ENCODE measurements around the gene ZNF189. TPM values are rescaled to one million over a fixed set of nuclear protein-coding genes. Genes with fewer than 3 reads are reported as not detected.

ZNF189 gene
- polyA plus RNA-seq: 10 to 100 TPM in 3 of 4 donors, 1 to 10 TPM in 1; 7.3 to 77.8 (median 12.9) TPM
- long read RNA-seq, donor 1, transcript ZNF189-202 (3 exons, 3,021 nt): minor isoform, 5 of 35 reads
- long read RNA-seq, donor 1, transcript ZNF189-201 (4 exons, 3,115 nt): minor isoform, 6 of 35 reads
- long read RNA-seq, donor 1, transcript ZNF189-203 (3 exons, 3,134 nt): major isoform, 10 of 35 reads
- long read RNA-seq, donor 1, partial matches to known transcripts: 14 of 35 reads
- long read RNA-seq, donor 1, other reads (novel, unspliced or antisense): 0 of 35 reads
- long read RNA-seq, donor 2, partial matches to known transcripts: 5 of 9 reads
- long read RNA-seq, donor 2, other reads (novel, unspliced or antisense): 0 of 9 reads
- long read RNA-seq, donor 3, transcript ZNF189-203 (3 exons, 3,134 nt): major isoform, 5 of 8 reads
- long read RNA-seq, donor 3, partial matches to known transcripts: 0 of 8 reads
- long read RNA-seq, donor 3, other reads (novel, unspliced or antisense): 0 of 8 reads
- long read RNA-seq, donor 4, partial matches to known transcripts: 0 of 1 reads
- long read RNA-seq, donor 4, other reads (novel, unspliced or antisense): 0 of 1 reads
- long read RNA-seq, donor 5, partial matches to known transcripts: 0 of 3 reads
- long read RNA-seq, donor 5, other reads (novel, unspliced or antisense): 0 of 3 reads
- long read RNA-seq, donor 6, transcript ZNF189-201 (4 exons, 3,115 nt): major isoform, 7 of 16 reads
- long read RNA-seq, donor 6, transcript ZNF189-203 (3 exons, 3,134 nt): major isoform, 7 of 16 reads
- long read RNA-seq, donor 6, partial matches to known transcripts: 0 of 16 reads
- long read RNA-seq, donor 6, other reads (novel, unspliced or antisense): 0 of 16 reads
- long read RNA-seq, donor 7, transcript ZNF189-203 (3 exons, 3,134 nt): major isoform, 5 of 8 reads
- long read RNA-seq, donor 7, partial matches to known transcripts: 0 of 8 reads
- long read RNA-seq, donor 7, other reads (novel, unspliced or antisense): 0 of 8 reads
- long read RNA-seq, donor 8: 0 reads
- long read RNA-seq, donor 9, partial matches to known transcripts: 0 of 4 reads
- long read RNA-seq, donor 9, other reads (novel, unspliced or antisense): 0 of 4 reads
- long read RNA-seq, donor 10, transcript ZNF189-203 (3 exons, 3,134 nt): major isoform, 7 of 13 reads
- long read RNA-seq, donor 10, partial matches to known transcripts: 0 of 13 reads
- long read RNA-seq, donor 10, other reads (novel, unspliced or antisense): 0 of 13 reads

DNA sequence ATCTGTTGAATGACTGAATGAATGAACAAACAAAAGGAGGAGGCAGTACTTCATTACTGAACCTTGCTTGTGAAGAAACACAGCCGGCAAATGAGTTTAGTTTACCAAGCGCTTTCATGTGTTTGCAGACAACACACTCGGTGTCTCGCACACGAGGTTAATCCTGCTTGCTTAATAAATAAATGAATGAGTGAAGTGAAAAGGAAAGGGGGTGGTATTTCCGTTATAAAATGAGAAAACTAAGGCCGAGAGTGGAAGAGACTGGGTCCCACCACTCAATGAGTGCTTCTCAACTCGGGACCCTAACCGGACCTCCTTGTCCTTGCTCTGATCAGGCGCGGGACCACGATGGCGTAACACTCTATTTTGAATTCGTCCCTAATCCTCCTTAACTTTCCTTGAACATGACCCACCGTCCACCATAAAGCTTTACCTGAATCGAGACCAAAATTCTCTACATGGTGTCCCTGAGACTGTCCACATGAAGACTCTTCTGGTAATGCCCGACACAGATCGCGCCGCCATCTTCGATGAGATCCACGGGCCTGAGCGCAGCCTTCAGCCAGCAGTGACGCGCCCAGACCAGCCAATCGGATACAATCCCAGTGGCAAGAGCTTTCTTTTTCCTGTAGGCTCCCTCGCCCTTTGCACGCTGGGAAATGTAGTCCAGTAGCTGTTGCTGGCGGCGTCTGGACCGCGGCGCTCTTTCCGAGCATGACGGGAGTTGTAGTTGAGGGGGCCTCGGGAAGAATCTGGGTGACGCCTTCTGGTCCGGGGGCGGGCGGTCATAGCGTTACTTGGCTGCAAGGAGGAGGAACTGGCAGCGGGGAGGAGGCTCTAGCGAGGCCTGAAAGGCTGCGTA, at the start of gene ZNF189, which contains the start of gene MRPL50:
Gene ZNF189, plus strand, starts transcription at position 784 of the 862 bp plus-strand sequence. CDS start 306 bp downstream, outside the sequence.
Gene MRPL50, minus strand, starts transcription at position 551 of the 862 bp plus-strand sequence. Its CDS starts 26 bp downstream, at position 525.
- WGBS, 3 donors: 0 to 1% (median 0%) methylated on average over 44 of the region's 44 CpGs
- Histone ChIP-seq H3K4me3 (ENCODE audit: low read depth in 1 of 3, low read length in 3 of 3) (peak within 1 kb of the TSS; percentile 72 to 99 (median 90)), H3K9me3 (ENCODE audit: control insufficient read depth in 2 of 2, insufficient read depth in 1 of 2, low read depth in 1 of 2, low read length in 1 of 2) (peaks cover 0 to 25% of the 10 kb centered on the region in 2 donors), H3K27me3 (ENCODE audit: control insufficient read depth in 3 of 3, insufficient read depth in 3 of 3, low read length in 3 of 3) (no peaks in the 10 kb centered on the region), H3K4me1 (ENCODE audit: control insufficient read depth in 3 of 3, insufficient read depth in 2 of 3, low read depth in 1 of 3, low read length in 2 of 3) (peaks cover 5 to 10% (median 9%) of the 10 kb centered on the region in 3 donors), H3K27ac (ENCODE audit: low read depth in 1 of 3, low read length in 2 of 3) (peak within 1 kb of the TSS; percentile 54 to 87 (median 81)), H3K36me3 (ENCODE audit: control insufficient read depth in 3 of 3, insufficient read depth in 2 of 3, low read depth in 1 of 3, low read length in 3 of 3) (peaks cover 0 to 11% (median 9%) of the 10 kb centered on the region in 3 donors)
- FAIRE-seq (peak; percentile 39), DNase-seq (peak; percentile 100)

GRCh38 chr9:101350285-101350684, 48.4 kb upstream of the ZNF189 start:
- Histone ChIP-seq H3K9me3 (ENCODE audit: control insufficient read depth in 2 of 2, insufficient read depth in 1 of 2, low read depth in 1 of 2, low read length in 1 of 2) (no peaks in the 10 kb centered on the region), H3K4me3 (ENCODE audit: low read depth in 1 of 3, low read length in 3 of 3) (no peak overlapping the region), H3K36me3 (ENCODE audit: control insufficient read depth in 3 of 3, insufficient read depth in 2 of 3, low read depth in 1 of 3, low read length in 3 of 3) (no peaks in the 10 kb centered on the region), H3K4me1 (ENCODE audit: control insufficient read depth in 3 of 3, insufficient read depth in 2 of 3, low read depth in 1 of 3, low read length in 2 of 3) (peaks cover 7 to 23% (median 8%) of the 10 kb centered on the region in 3 donors), H3K27ac (ENCODE audit: low read depth in 1 of 3, low read length in 2 of 3) (no peak overlapping the region), H3K27me3 (ENCODE audit: control insufficient read depth in 3 of 3, insufficient read depth in 3 of 3, low read length in 3 of 3) (peaks cover 0 to 4% (median 0%) of the 10 kb centered on the region in 3 donors)
- no peak for FAIRE-seq
- WGBS, 3 donors: 26 to 65% (median 43%) methylated on average over 1 of the region's 1 CpG
- no peak for DNase-seq

DNA sequence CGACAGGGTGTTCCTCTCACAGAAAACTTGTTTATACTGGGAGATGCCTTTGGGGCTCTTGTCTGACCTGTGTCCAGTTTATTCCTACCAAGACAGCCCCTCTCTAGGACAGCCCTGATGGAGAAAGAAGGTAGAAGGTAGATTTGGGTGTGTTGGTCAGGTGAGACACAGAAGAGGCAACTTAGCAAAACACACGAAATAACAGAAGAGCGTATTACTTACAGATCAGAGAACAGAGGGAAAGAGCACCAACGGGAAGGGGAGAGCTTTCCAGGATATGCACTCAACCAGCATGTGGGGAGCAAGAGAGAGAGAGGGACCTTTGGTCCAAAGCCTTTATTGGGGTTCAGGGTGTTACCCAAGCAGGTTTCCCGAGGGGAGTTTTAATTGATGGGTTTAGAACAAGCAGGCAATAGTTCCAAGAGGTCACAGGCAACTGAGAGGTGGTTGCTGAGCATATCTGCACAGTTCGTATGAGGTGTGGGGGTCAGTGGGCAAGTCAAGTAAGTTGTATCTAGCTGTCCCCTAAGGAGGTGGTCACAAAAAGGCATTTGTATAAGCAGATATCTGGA, 45.7 kb upstream of the ZNF189 start:
- Histone ChIP-seq H3K4me1 (ENCODE audit: control insufficient read depth in 3 of 3, insufficient read depth in 2 of 3, low read depth in 1 of 3, low read length in 2 of 3) (peaks cover 7 to 30% (median 8%) of the 10 kb centered on the region in 3 donors), H3K9me3 (ENCODE audit: control insufficient read depth in 2 of 2, insufficient read depth in 1 of 2, low read depth in 1 of 2, low read length in 1 of 2) (peaks cover 0 to 4% of the 10 kb centered on the region in 2 donors), H3K36me3 (ENCODE audit: control insufficient read depth in 3 of 3, insufficient read depth in 2 of 3, low read depth in 1 of 3, low read length in 3 of 3) (no peaks in the 10 kb centered on the region), H3K4me3 (ENCODE audit: low read depth in 1 of 3, low read length in 3 of 3) (no peak overlapping the region), H3K27ac (ENCODE audit: low read depth in 1 of 3, low read length in 2 of 3) (peak overlapping the region in 1 of 3 donors; percentile 13), H3K27me3 (ENCODE audit: control insufficient read depth in 3 of 3, insufficient read depth in 3 of 3, low read length in 3 of 3) (peaks cover 0 to 4% (median 0%) of the 10 kb centered on the region in 3 donors)
- WGBS, 3 donors: 22 to 64% (median 39%) methylated on average over 6 of the region's 6 CpGs
- FAIRE-seq: no peak
- peak; percentile 32 to 67 for DNase-seq

DNA sequence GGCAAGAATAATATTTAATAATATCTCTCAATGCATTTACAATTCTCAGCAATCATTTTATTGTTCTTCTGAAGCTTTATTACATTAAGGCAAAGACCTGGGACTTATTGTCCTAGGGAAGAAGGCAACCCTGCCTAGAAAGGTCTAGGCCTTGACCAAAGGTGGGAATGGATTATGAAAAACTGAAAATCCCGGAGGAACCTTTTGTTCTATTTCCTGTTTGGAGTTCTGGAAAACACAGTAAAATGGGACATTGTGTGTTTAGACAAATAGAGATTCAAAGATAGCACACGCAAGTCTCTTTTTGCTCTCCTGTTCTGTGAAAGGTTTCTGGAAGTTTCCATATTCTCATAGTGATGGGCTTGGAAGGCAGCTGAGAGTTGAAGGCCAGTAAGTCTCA, 45.0 kb upstream of the ZNF189 start:
- Histone ChIP-seq H3K9me3 (ENCODE audit: control insufficient read depth in 2 of 2, insufficient read depth in 1 of 2, low read depth in 1 of 2, low read length in 1 of 2) (peaks cover 0 to 4% of the 10 kb centered on the region in 2 donors), H3K36me3 (ENCODE audit: control insufficient read depth in 3 of 3, insufficient read depth in 2 of 3, low read depth in 1 of 3, low read length in 3 of 3) (no peaks in the 10 kb centered on the region), H3K4me3 (ENCODE audit: low read depth in 1 of 3, low read length in 3 of 3) (no peak overlapping the region), H3K4me1 (ENCODE audit: control insufficient read depth in 3 of 3, insufficient read depth in 2 of 3, low read depth in 1 of 3, low read length in 2 of 3) (peaks cover 7 to 30% (median 8%) of the 10 kb centered on the region in 3 donors), H3K27me3 (ENCODE audit: control insufficient read depth in 3 of 3, insufficient read depth in 3 of 3, low read length in 3 of 3) (peaks cover 0 to 4% (median 0%) of the 10 kb centered on the region in 3 donors), H3K27ac (ENCODE audit: low read depth in 1 of 3, low read length in 2 of 3) (no peak overlapping the region)
- whole genome bisulfite sequencing, 3 donors: 69 to 76% (median 69%) methylated on average over 2 of the region's 2 CpGs
- FAIRE-seq: no peak
- DNase-seq: peak in 1 of 2 donors; percentile 1

- 39 to 74% (median 59%) methylated on average over 5 of the region's 5 CpGs for WGBS, 3 donors
- peak; percentile 82 to 92 for DNase-seq
Observed at GRCh38 chr9:101354143-101354764, 44.4 kb upstream of the ZNF189 start.

GRCh38 chr9:101354765-101355708, 43.6 kb upstream of the ZNF189 start:
- Histone ChIP-seq H3K9me3 (ENCODE audit: control insufficient read depth in 2 of 2, insufficient read depth in 1 of 2, low read depth in 1 of 2, low read length in 1 of 2) (peaks cover 0 to 4% of the 10 kb centered on the region in 2 donors), H3K36me3 (ENCODE audit: control insufficient read depth in 3 of 3, insufficient read depth in 2 of 3, low read depth in 1 of 3, low read length in 3 of 3) (no peaks in the 10 kb centered on the region), H3K4me3 (ENCODE audit: low read depth in 1 of 3, low read length in 3 of 3) (no peak overlapping the region), H3K27ac (ENCODE audit: low read depth in 1 of 3, low read length in 2 of 3) (peak overlapping the region; percentile 45 to 83 (median 78)), H3K4me1 (ENCODE audit: control insufficient read depth in 3 of 3, insufficient read depth in 2 of 3, low read depth in 1 of 3, low read length in 2 of 3) (peaks cover 7 to 30% (median 8%) of the 10 kb centered on the region in 3 donors), H3K27me3 (ENCODE audit: control insufficient read depth in 3 of 3, insufficient read depth in 3 of 3, low read length in 3 of 3) (peaks cover 0 to 4% (median 0%) of the 10 kb centered on the region in 3 donors)
- 23 to 55% (median 27%) methylated on average over 7 of the region's 7 CpGs for WGBS, 3 donors
- DNase-seq (peak; percentile 55 to 61), FAIRE-seq (no peak)

More at GRCh38 chr9:101354143-101354764, 44.4 kb upstream of the ZNF189 start:
- Histone ChIP-seq H3K9me3 (ENCODE audit: control insufficient read depth in 2 of 2, insufficient read depth in 1 of 2, low read depth in 1 of 2, low read length in 1 of 2) (peaks cover 0 to 4% of the 10 kb centered on the region in 2 donors), H3K4me1 (ENCODE audit: control insufficient read depth in 3 of 3, insufficient read depth in 2 of 3, low read depth in 1 of 3, low read length in 2 of 3) (peaks cover 7 to 30% (median 8%) of the 10 kb centered on the region in 3 donors), H3K27me3 (ENCODE audit: control insufficient read depth in 3 of 3, insufficient read depth in 3 of 3, low read length in 3 of 3) (peaks cover 0 to 4% (median 0%) of the 10 kb centered on the region in 3 donors), H3K36me3 (ENCODE audit: control insufficient read depth in 3 of 3, insufficient read depth in 2 of 3, low read depth in 1 of 3, low read length in 3 of 3) (no peaks in the 10 kb centered on the region), H3K4me3 (ENCODE audit: low read depth in 1 of 3, low read length in 3 of 3) (no peak overlapping the region), H3K27ac (ENCODE audit: low read depth in 1 of 3, low read length in 2 of 3) (peak overlapping the region in 2 of 3 donors; percentile 45 to 83)
- no peak for FAIRE-seq
